ENCODE results near the gene TRIM13.
A peak's percentile ranks its signal among the peaks of the same experiment; 100 is the strongest.
"Not testable (repeated sequence)": the region's sequence is repeated elsewhere in the genome, so short reads cannot be mapped to it uniquely, and the experiment has no call there.

Gene TRIM13

DNA sequence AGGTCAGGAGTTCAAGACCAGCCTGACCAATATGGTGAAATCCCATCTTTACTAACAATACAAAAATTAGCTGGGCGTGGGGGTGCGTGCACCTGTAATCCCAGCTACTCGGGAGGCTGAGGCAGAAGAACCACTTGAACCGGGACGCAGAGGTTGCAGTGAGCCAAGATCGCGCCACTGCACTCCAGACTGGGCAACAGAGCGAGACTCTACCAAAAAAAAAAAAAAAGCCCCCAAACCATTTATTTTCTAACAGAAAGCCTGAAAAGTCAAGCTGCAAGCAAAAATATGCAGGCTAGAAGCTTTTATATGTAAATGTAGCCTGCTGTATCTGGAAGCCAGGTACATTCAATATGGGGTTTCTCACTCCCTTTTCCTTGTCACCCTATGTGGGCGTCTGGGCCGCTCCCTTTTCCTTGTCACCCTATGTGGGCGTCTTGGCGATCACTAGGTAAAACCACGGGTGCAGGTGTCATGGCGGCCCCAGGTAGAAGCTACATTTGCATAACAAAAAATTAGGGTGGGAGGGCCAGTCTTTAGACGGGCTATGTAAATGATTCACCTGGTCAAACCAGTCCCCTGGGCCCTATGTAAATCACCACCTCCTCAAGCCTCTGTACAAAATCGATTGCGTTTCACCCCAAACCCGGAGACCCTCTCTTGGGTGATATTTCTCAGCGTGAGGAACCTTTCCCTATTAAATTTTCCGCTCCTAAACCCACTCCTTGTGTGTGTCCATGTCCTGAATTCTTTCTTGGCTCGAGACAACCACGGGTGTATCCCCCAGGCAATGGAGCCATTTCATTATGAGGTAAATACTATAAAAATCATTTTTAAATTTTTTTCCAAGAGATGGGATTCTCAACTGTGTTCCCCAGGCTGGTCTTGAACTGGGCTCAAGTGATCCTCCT is 2.1 kb downstream of the TRIM13 start:
- DNase-seq: no peak

DNA sequence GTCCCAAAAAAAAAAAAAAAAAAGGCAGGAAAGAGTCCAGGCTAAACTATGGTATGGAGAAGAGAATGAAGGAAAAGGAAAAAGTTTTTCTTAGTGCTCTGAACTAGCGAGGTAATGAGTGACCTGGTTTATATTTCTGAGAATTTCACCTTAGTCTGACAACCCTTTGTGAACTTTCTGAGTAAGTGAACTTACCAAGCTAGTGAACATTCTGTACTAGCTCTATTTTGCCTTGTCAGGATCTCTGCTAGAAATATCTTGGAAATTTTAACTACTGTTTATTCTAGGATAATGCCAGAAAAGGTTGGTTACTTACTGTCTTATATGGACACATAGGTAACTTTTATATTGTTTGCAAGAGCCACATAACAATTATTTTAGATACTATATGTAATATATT is 4.4 kb downstream of the TRIM13 start:
- no peak for DNase-seq

DNA sequence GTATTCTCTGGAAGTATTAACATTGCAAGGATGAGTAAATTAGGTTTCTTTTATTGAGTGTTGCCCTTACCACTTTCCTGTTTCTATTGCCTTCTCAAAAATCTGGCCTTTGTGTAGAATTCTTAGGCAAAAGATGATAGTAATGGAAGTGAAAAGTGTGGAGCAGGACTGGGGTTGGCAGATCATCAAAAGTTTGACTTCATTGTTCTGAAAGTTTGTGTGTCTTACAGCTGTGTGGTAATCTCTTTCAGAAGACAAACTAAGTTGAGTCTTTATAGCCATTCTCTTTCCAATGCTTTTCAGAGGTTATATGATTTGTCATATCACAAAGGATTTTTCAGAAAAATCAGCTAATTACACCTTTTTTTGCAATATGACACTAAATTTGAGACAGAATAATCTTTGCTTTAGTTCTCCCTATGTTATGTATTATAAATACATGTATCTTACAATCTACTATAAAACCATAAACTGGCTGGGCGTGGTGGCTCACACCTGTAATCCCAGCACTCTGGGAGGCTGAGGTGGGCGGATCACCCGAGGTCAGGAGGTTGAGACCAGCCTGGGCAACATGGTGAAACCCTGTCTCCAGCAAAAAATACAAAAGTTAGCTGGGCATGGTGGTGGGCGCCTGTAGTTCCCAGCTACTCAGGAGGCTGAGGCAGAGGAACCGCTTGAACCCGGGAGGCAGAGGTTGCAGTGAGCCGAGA is 9.7 kb downstream of the TRIM13 start:
- no peak for DNase-seq

DNA sequence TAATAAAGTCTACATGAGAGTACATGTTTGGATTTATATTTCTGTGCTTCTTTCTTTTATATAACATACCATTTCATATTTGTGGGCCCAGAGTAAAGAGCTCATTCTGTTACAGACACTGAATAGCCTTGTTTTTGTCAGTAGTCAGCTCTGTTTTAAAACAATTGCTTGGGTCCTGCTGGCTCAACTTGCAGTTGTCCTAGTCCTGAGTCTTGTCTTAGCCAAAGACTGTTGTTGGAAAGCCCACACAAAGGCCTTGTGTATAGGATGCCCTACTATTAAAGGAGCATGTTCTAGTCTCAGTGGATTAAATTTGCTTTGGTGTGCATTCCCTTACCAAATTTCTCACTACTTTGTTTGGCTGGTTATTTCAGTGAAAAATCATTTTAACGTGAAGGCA is 14.6 kb downstream of the TRIM13 start:
- DNase-seq: no peak

DNA sequence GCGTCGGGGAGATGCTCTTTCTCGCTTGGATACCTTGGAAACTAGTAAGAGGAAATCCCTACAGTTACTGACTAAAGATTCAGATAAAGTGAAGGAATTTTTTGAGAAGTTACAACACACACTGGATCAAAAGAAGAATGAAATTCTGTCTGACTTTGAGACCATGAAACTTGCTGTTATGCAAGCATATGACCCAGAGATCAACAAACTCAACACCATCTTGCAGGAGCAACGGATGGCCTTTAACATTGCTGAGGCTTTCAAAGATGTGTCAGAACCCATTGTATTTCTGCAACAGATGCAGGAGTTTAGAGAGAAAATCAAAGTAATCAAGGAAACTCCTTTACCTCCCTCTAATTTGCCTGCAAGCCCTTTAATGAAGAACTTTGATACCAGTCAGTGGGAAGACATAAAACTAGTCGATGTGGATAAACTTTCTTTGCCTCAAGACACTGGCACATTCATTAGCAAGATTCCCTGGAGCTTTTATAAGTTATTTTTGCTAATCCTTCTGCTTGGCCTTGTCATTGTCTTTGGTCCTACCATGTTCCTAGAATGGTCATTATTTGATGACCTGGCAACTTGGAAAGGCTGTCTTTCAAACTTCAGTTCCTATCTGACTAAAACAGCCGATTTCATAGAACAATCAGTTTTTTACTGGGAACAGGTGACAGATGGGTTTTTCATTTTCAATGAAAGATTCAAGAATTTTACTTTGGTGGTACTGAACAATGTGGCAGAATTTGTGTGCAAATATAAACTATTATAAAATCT is 15.7 kb downstream of the TRIM13 start:
- DNase-seq: no peak

DNA sequence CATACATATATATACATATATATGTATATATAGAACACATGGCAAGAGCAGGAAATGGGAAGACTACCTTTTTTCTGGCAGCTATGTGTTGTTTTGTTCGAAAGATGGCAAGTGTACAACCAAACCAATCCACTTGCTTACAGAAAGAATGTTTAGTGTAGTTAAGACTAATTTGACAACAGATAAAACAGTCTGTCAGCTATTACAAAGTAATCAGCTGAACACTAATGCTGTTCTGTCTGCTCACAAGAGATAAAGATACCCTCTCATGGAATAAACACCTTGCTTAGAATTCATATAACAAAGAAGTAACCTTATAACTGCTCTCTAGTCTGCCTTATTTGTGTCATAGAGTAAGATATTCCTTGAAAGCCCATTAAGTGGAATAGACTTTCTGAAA is 17.5 kb downstream of the TRIM13 start:
- DNase-seq: no peak

DNA sequence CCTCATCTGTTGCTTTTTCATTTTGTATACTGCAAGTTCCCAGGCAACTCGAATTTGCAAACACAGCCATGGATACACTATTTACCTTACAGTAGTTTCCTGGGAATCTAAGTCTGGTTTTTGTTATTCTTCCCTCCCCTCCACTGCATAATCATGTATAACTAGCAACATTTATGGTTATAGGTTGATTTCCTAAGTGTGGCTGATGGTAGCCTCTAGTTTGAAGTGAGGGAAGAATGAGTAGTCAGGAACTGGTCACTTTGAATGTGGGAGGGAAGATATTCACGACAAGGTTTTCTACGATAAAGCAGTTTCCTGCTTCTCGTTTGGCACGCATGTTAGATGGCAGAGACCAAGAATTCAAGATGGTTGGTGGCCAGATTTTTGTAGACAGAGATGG is 18.4 kb downstream of the TRIM13 start, which contains the start of gene KCNRG:
Gene KCNRG (plus strand): TSS at position 187 of the 400 bp plus-strand sequence. CDS start 50 bp downstream, at position 237.
- peak; percentile 4 for DNase-seq

DNA sequence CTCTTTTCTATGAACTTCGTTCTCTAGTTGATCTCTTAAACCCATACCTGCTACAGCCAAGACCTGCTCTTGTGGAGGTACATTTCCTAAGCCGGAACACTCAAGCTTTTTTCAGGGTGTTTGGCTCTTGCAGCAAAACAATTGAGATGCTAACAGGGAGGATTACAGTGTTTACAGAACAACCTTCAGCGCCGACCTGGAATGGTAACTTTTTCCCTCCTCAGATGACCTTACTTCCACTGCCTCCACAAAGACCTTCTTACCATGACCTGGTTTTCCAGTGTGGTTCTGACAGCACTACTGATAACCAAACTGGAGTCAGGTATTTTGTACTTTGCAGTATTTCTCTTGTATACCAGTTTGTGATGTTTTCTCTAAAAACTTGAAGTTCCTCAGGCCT is 18.9 kb downstream of the TRIM13 start:
- DNase-seq: no peak

DNA sequence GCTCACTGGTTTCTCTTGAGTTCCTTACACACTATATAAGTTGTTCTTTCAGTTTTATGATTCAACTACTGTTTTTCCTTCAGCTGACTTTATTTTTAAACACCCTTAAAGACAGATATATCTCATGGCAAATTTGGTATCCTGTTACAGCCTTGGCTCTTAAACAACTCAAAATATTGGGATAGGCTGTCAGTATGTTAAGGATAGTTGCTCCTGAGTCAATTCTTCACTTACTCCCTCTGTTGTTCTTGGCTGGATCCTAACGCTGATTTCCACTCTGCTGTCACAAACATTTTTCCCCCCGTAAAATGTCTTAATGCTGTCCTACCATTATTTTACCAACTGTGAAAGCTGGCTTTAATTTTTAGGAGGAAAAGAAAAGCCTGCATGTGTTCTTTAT is 19.6 kb downstream of the TRIM13 start:
- no peak for DNase-seq

DNA sequence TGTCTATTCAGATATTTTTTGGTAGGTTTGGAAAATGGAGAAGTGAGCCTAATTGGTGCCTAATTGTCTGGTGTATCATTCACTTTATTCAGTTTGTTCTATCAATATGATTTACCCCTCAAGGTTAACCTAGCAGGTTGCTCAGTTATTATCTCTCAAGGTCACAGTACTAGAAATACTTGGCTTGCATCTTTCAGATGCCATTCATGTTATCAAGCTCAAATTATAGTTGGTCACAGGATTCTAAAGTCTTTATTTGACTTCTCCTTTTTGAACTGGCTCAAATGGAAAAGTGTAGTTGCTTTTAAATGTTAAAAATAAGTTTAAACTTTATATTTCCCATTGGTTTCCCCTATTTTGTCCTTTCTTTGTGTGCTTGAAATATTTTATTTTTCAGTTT is 21.0 kb downstream of the TRIM13 start:
- DNase-seq: no peak

DNA sequence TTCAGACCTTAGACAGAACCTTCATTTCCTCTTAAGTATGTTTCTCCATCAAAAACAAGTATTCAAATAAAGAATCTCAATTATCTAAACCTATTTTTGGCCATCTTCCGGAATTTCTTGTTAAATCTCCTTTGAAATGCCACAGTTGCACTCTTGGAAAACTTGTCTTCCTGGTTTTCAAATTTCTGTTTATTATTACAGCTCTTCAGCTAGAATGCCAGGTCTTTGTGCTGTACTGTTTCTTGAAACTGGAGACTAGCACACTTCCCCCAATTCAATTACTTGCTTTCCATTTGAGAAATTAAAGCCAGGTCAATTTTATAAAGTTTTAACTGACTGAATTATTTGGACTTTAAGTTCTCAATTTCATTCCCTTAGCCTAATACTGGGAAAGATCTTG is 28.6 kb downstream of the TRIM13 start:
- DNase-seq: no peak

DNA sequence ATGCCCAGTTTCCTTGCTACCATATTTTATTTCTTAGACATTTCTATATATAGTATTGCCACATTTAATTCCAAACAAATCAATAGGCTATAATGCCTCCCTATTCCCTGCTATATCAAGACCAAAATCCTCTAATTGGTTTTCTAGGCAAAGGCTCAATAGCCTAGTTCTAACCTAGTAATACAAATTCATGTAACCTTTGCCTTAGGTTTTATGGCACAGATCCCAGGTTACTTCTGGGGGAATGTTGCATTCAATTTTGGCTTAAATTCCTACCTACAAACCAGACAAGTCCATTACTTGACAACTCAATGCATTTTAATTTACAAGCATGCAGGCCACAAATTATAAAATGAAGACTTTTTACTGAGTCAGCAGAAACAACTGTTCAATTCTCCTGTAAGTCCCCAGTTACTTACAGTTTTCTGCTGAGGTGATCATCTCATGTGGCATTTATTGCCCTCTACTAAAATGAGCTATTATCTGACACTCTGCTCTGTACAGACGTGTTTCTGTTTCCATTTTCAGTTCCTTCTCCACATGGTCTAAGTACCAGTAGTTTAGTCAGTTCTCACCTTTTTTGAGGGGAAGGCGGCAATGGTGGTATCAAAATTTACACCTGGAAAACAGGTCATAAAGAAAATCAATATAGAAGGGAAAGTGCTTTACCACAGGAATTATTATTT is 30.1 kb downstream of the TRIM13 start:
- no peak for DNase-seq

DNA sequence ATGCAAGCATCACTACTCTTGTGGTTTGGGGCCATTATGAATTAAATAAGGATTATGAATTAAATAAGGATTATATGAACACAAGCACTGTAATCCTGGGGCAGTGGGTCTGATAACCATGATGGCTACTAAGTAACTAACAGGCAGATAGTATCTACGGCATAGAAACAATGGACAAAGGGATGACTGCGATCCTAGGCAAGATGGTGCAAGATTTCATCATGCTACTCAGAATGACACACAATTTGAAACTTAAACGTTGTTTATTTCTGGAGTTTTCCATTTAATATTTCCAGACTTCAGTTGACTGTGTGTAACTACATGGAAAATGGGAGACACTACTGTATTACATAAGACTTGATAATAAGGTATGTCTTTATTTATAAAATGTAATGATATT is 33.5 kb downstream of the TRIM13 start:
- DNase-seq: no peak

DNA sequence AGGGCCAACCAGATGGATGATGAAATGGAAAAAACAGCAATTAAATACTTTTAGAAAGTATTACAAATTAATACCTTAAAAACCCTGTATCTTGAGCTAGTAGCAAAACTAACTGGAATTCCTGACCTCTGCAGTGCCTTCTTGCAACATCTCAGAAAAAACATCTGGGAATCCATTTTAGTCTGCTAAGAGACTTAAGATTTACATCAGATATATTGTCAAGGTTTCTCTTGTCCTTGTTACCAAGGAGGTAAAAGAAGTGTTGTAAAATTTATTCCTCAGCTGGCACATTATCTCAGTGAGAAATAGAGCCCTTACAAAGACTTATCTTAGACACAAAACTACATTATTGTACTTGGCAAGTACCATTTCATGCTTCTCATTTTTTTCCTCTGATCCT is 36.9 kb downstream of the TRIM13 start:
- DNase-seq: no peak

DNA sequence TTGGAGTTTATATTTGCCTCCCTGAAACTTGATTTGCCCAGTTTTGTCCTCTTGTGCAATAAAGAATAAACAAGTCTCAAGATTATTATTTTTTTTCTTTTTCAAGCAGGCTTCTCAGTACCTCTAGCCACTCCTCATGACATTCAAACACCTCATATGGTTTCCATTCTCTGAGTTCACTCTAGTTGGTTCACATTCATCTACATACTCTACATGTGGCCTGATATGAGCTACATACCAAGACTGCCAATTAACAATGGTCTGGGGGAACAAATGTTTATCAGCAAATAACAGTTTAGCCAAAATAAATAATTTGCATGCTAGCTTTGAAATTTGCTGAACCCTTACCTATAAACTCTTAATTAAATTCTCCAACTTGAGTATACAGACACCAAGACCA is 40.9 kb downstream of the TRIM13 start:
- no peak for DNase-seq

DNA sequence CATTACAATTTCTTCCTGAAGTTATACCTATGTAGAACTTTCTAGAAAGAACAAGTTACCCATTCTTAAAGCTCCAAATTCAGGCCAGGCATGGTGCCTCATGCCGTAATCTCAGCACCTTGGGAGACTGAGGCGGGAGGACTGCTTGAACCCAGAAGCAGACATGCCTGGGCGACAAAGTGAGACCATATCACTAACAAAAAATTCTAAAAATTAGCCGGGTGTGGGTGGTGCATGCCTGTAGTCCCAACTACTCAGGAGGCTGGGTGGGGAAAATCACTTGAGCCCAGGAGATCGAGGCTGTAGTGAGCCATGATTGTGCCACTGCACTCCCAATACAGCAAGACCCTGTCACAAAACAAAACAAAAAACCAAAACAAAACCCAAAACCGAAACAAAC is 41.4 kb downstream of the TRIM13 start:
- DNase-seq: no peak

DNA sequence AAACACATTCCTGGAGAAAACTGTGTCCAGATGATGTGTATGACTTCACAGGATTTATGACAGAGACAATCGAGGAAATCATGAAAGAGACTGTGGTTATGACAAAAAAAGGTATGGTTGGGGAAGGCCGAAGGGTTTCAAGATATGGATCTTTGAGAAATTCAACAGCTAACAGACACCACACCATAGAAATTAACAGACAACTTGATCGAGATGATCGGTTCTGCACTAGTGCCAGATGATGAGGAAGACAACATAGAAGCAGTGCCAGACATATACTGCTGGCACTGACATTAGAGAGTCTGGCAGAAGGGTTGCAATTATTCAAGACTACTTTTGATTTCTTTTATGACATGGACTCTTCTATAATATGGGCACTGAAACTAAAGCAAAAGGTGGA is 55.6 kb downstream of the TRIM13 start:
- DNase-seq: no peak

DNA sequence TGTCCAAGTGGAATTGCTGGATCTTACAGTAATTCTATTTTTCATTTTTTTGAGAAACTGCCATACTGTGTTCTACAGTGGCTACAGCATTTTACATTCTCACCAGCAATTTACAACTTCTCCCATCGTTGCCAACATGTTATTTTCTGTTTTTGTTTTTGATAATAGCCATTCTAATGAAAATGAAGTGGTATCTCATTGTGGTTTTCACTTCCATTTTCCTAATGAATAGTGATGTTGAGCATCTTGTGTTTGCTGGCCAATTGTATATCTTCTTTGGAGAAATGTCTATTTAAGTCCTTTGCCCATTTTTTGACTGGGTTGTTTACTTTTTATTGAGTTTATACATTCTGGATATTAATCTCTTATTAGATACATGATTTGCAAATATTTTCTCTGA is 57.0 kb downstream of the TRIM13 start:
- no peak for DNase-seq

DNA sequence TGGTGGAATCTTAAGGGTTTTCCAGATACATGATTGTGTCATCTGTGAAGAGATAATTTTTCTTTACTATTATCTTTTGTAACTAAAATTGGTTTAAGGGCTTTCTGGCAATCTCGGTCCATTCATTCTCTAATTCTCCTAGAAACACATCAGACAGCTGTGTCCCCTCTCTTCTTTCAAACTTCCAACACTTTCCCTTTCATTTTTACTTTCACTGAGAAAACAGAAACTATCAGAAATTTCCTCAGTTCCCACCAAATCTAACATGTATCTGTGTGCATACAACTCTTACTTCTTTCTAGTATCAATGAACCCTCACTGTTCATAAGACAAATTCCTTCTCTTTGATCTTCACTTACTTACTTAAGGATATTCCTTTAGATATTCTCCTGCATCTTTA is 58.6 kb downstream of the TRIM13 start:
- DNase-seq: no peak

DNA sequence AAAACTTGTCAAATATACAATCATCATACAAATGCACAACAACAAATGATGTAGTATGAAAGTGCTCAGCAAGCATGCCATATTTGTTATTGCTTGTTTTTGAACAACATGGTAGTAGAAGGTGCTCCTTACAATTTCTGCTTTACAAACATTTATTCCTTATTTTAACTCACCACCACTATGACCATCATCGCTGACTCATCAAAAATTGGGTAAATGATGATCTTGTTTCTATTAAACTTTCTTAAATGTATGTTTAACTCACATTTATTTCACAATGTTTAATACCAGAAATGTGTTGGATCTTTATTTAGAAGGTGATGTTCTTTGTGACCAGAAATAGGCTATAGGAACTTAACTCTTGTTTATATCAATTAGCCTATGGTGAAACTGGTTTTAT is 63.9 kb downstream of the TRIM13 start:
- no peak for DNase-seq

DNA sequence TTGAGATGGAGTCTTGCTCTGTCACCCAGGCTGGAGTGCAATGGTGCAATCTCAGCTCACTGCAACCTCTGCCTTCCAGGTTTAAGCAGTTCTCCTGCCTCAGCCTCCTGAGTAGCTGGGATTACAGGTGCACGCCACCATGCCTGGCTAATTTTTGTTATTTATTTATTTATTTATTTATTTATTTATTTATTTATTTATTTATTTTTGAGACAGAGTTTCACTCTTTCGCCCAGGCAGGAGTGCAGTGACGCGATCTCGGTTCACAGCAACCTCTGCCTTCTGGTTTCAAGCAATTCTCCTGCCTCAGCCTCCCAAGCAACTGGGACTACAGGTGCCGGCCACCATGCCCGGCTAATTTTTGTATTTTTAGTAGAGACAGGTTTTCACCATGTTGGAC is 65.5 kb downstream of the TRIM13 start:
- not testable (repeated sequence) for DNase-seq

DNA sequence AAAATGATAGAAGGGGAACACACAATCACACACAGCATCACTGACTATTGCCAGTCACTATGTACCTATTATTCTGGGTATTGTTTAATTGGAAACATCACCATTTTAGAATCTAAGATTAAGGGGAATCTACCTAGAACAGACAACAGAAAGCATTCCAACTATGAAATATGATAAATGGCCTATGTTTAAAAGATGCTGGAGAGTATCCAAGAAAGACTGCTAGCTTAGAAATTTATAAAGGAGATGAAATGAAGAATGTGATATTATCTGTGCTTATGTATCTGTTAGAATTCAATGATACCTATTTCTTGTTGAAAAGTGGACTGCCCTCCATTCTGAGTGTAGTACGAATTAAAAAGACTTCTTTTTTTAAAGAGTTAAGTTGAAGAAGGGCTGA is 68.9 kb downstream of the TRIM13 start:
- DNase-seq: no peak
